ENCODE results near the gene SLC35E2B. TPM values are rescaled to one million over a fixed set of nuclear protein-coding genes. Genes with fewer than 3 reads are reported as not detected.

SLC35E2B gene
- total RNA-seq, 4 donors from 2014 or later: 63.4 to 202 (median 83.9) TPM

GRCh38 chr1:1617516-1617915, 75.1 kb downstream of the SLC35E2B start:
- no peak for DNase-seq
- 84 to 93% methylated on average over 8 to 9 of the region's 11 CpGs for WGBS, 2 donors (ENCODE audit: low coverage in 1 of 2)
- Histone ChIP-seq H3K4me3 (no peak overlapping the region), H3K27ac (no peak overlapping the region), H3K27me3 (no peaks in the 10 kb centered on the region), H3K9me3 (no peaks in the 10 kb centered on the region), H3K36me3 (no peaks in the 10 kb centered on the region), H3K4me1 (peaks cover 20 to 30% (median 28%) of the 10 kb centered on the region in 4 donors)
- in situ Hi-C loops (cut with MboI; ENCODE audit: low pct_ligation_motif_present in 1 of 4, low pct_unique_long_range_greater_than_20kb in 1 of 4, low sequenced_read_pairs in 3 of 4) (no loop called here), intact Hi-C loops (cut with DNase I; ENCODE audit: low total_unique reads) (no loop called here)
- TF ChIP-seq POLR2A (IDR thresholded peaks at IDR 0.05) (no peak), EP300 (IDR thresholded peaks at IDR 0.05; ENCODE audit: low read depth) (no peak), CTCF (IDR thresholded peaks at IDR 0.05) (no peak), POLR2AphosphoS5 (IDR thresholded peaks at IDR 0.05) (no peak)

- Histone ChIP-seq H3K4me1 (peaks cover 20 to 30% (median 28%) of the 10 kb centered on the region in 4 donors), H3K27me3 (no peaks in the 10 kb centered on the region), H3K36me3 (no peaks in the 10 kb centered on the region), H3K27ac (peak overlapping the region in 1 of 4 donors; percentile 100), H3K9me3 (no peaks in the 10 kb centered on the region), H3K4me3 (peak overlapping the region; percentile 49 to 98 (median 94))
- WGBS, 2 donors (ENCODE audit: low coverage in 1 of 2): 73% methylated on average over 17 of the region's 19 CpGs; no CpG with 5 or more reads in 1 of the 2 donors
- TF ChIP-seq EP300 (IDR thresholded peaks at IDR 0.05; ENCODE audit: low read depth) (no peak), POLR2A (IDR thresholded peaks at IDR 0.05) (peak; percentile 6)
- in situ Hi-C loops (cut with MboI; ENCODE audit: low pct_ligation_motif_present in 1 of 4, low pct_unique_long_range_greater_than_20kb in 1 of 4, low sequenced_read_pairs in 3 of 4) (no loop called here), intact Hi-C loops (cut with DNase I; ENCODE audit: low total_unique reads) (no loop called here)
- DNase-seq: peak; percentile 7
These were observed 75.8 kb downstream of the SLC35E2B start for GRCh38 chr1:1616838-1617237.

GRCh38 chr1:1616045-1616790, 76.4 kb downstream of the SLC35E2B start:
- no peaks in the 10 kb centered on the region for H3K9me3 ChIP-seq
- peaks cover 20 to 30% (median 28%) of the 10 kb centered on the region in 4 donors for H3K4me1 ChIP-seq
- peak; percentile 69 for DNase-seq
- peak overlapping the region; percentile 49 to 98 (median 94) for H3K4me3 ChIP-seq
- WGBS, 2 donors (ENCODE audit: low coverage in 1 of 2): 0 to 5% methylated on average over 5 to 68 of the region's 80 CpGs
- H3K27ac ChIP-seq: peak overlapping the region; percentile 100
- intact Hi-C loops (cut with DNase I; ENCODE audit: low total_unique reads): no loop called here
- in situ Hi-C loops (cut with MboI; ENCODE audit: low pct_ligation_motif_present in 1 of 4, low pct_unique_long_range_greater_than_20kb in 1 of 4, low sequenced_read_pairs in 3 of 4): no loop called here
- no peak for TF ChIP-seq EP300 (IDR thresholded peaks at IDR 0.05; ENCODE audit: low read depth)
- no peak for TF ChIP-seq POLR2AphosphoS5 (IDR thresholded peaks at IDR 0.05)
- TF ChIP-seq CTCF (IDR thresholded peaks at IDR 0.05): no peak
- TF ChIP-seq POLR2A (IDR thresholded peaks at IDR 0.05): no peak
- H3K27me3 ChIP-seq: no peaks in the 10 kb centered on the region
- H3K36me3 ChIP-seq: no peaks in the 10 kb centered on the region

- Histone ChIP-seq H3K4me1 (peaks cover 20 to 30% (median 28%) of the 10 kb centered on the region in 4 donors), H3K36me3 (no peaks in the 10 kb centered on the region), H3K27me3 (no peaks in the 10 kb centered on the region), H3K4me3 (peak within 1 kb of the TSS; percentile 93 to 98 (median 94)), H3K9me3 (no peaks in the 10 kb centered on the region), H3K27ac (peak within 1 kb of the TSS; percentile 100)
- intact Hi-C loops (cut with DNase I; ENCODE audit: low total_unique reads): no loop called here
- no peak for TF ChIP-seq EP300 (IDR thresholded peaks at IDR 0.05; ENCODE audit: low read depth)
- peak; percentile 88 for TF ChIP-seq POLR2A (IDR thresholded peaks at IDR 0.05)
- TF ChIP-seq CTCF (IDR thresholded peaks at IDR 0.05): no peak
- TF ChIP-seq POLR2AphosphoS5 (IDR thresholded peaks at IDR 0.05): peak; percentile 45 to 85 (median 83)
- in situ Hi-C loops (cut with MboI; ENCODE audit: low pct_ligation_motif_present in 1 of 4, low pct_unique_long_range_greater_than_20kb in 1 of 4, low sequenced_read_pairs in 3 of 4): no loop called here
- peak; percentile 98 for DNase-seq
- WGBS, 2 donors (ENCODE audit: low coverage in 1 of 2): 0% methylated on average over 53 of the region's 107 CpGs; no CpG with 5 or more reads in 1 of the 2 donors
These were observed 77.1 kb downstream of the SLC35E2B start, which contains the start of gene MIB2 for GRCh38 chr1:1615256-1616044. MIB2 (plus strand) TSS chr1:1615500; CDS start chr1:1623453, 7,953 bp downstream.

Measured in transverse colon (tissue), 4 donors.